Ovary (tissue), 3 donors: ENCODE results near the gene JAG1.

Experiments
- CTCF ChIP-seq, 3 donors: fragments of 450-650 bp in 2 of 3; fragments of 200-600 bp in 1 of 3; IDR thresholded peaks; one replicate each; pipeline versions ENCODE4 v1.5.1 to v1.8.0; 2016 to 2022; ENCODE audit warnings: antibody characterized with exemption in 3 of 3, mild to moderate bottlenecking in 1 of 3
- POLR2A ChIP-seq: fragments of 450-650 bp; IDR thresholded peaks from one replicate; pipeline ENCODE4 v1.6.1; 2017; ENCODE audit warnings: antibody characterized with exemption, mild to moderate bottlenecking, moderate library complexity
- donor health status: DM: no; HTN: no; CAD: no.

GRCh38 chr20:10696650-10697049 is 22.9 kb upstream of the JAG1 start:
- TF ChIP-seq POLR2A: no peak
- no peak for TF ChIP-seq CTCF (IDR thresholded peaks at IDR 0.05)
